GM18505 (cell line): Measurements from ENCODE around the gene PATL1.

Experiments
- ATAC-seq: cut with Tn5 transposase; IDR thresholded peaks from one replicate; pipeline ENCODE4 v1.9.1; 2021; ENCODE audit not compliant: unreplicated experiment
- POLR2A ChIP-seq: IDR thresholded peaks from 4 replicates; pipeline ENCODE4 v1.6.1; 2011; ENCODE audit warnings: borderline replicate concordance; ENCODE audit not compliant: insufficient read depth, insufficient read length; ENCODE audit errors: extremely low read depth

The PATL1 gene

DNA sequence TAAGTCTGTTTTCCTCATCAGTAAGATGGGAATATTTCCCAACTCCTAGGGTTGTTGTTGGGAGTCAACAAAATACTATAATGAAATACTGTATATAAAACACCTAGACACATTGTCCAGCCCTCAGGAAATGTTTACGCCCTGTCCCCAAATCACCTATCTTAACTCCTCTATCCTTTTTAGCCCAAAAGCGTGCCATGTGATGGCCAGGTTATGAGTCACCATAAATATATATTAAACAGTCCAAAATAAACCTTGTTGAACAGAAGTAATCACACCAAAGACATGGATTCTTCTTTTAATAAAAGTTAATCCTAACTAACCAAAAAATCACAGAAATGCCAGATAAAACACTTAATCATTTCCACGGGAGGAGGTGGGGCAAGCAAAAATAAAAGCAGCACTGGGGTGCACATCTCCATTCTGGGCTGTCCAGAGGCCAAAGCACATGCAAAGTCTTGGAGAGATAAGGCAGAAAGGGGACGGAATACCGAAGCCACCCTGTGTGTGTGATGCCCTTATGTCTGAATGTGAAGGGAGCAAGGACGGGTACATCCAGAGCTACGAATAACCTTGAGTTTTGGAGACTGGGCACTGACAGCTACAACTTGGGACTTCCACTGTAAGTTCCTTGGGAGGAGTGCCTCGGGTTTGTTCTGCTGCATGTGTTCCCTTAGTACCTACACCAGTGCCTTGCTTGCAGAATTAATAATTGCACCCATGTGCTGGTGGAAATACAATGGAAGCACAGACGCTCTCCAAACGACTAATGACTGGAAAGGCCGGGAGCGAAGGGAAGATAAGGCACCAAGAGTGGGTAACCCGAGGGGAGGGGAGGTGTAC, 54.3 kb downstream of the PATL1 start:
- no peak for ATAC-seq
- TF ChIP-seq POLR2A = no peak

DNA sequence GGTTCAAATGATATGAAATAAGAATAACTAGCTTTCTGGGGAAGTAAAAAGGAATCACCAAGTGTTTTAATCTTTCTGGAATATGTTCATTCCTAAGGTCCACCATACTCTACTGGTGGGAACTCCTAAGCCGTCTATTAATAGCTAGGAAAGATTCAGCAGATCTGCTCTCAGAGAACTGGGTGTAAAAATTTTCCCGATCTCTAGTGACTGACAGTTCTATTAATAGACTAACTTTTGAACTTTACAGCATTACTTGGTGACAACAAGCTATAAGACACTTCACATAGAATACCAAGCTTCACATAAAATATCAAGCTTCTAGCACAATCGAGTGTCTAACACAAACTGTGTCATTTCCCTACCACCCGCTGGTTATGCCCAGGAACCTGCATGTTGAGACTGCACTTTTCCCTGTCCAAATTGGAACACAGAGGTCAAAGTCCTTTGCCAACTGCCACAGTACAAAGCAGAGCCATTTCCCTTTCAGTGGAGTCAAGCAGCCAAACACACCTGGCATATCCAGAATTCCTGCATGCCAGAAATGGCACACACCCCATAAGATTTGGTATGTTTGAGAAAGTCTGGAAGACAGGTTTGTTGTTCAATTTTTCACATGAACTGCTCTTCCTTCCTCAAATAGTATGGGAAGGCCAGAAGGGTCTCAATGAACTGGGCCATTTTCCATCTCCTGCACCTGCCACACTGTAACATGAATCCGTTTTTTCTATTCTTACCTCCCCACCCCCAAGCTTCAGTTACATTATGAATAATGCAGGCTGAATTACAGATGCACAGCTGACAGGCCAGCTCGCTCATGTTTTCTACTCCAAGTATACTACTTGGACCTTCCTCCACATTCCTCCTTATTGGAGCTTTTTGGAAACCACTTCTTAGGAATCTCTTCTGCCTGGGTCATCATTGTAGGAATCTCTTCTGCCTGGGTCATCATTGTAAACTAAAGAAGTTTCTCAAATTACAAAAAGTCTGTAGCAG, 57.0 kb downstream of the PATL1 start:
- no peak for ATAC-seq
- TF ChIP-seq POLR2A = no peak

DNA sequence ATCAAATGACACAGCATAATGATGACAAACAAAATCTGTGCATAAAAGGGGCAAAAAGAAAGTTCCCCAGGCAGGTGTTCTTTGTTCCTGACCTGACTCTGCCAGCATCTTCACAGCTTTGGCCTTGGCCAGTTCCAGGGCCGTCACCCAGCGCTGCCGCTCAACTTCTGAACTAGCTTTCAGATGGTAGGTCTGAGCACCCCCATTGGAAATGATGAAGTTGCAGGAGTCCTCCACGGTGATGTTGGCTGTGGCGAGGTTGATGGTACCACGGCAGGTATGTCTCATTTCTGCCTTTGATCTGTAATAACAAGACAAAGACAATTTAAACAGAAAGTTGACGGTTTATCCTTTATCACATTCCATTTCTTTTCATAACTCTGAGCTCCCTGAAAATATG, 58.5 kb downstream of the PATL1 start:
- ATAC-seq = no peak
- no peak for TF ChIP-seq POLR2A

DNA sequence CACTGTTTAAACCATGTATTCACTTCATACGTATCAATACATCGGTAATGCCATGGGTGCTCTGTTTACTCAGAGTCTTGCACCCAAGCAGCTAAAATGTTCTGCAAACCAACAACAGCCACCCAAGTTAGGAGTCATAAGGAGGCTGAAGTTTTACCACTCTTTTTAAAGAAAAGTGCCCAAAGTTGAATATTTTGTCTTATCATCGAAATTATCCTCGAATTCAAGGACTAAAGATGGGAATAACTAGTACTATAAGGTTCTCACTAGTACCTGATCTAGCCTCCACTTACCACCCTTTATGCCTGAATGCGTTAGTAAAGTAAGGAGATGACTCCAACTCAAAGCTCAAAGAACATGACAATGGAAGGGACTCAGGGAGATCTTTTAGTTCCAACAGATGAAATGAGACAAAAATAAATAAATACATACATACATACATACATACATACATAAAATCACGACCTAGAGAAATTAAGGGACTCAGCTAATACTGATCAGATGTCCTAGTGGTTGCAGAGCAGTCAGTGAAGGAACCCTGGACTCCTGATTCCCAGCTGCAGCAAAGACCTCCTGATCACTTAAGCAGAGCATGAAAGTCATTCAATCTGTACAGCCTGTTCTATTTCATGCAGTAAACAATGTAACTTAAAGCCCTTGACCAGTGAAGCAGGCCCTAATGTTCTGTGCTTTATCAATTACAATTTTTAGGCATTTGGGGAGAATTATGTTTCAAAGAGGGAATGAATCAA, 61.0 kb downstream of the PATL1 start:
- no peak for ATAC-seq
- no peak for TF ChIP-seq POLR2A

DNA sequence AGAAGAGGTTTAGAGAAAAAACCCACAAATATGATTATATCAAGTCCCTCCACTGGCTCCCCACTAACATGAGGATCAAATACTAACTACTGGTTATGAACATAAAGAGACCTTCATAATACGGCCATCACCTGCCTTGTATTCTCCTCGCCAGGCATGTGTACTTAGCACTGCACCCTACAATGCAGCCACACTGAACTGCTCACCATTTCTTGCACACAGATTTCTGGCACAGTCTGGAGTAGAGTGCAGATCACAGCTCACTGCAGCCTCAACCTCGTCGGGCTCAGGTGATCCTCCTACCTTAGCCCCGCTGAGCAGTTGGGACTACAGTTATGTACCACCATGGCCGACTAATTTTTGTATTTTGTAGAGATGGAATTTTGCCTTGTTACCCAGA, 66.4 kb downstream of the PATL1 start:
- ATAC-seq = no peak
- TF ChIP-seq POLR2A = no peak

DNA sequence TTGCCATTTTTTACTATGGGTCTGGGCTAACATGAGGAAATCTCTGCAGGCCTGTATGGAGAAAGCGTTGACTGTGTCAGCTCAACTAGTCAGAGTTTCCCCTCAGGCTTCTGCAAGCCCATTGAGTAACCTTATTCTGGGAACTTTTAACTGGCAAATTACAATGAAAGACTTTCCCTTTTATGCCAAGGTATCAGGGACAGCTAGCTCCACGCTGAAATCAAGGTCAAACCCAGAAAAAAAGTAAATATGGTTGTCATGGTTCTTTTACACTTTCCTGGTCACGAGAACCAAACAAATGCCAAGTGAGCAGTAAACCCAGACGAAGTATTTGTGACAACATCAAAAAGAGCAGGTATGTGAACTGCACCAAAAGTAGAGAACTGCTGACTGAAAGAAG, 67.0 kb downstream of the PATL1 start:
- no peak for TF ChIP-seq POLR2A
- ATAC-seq = no peak

DNA sequence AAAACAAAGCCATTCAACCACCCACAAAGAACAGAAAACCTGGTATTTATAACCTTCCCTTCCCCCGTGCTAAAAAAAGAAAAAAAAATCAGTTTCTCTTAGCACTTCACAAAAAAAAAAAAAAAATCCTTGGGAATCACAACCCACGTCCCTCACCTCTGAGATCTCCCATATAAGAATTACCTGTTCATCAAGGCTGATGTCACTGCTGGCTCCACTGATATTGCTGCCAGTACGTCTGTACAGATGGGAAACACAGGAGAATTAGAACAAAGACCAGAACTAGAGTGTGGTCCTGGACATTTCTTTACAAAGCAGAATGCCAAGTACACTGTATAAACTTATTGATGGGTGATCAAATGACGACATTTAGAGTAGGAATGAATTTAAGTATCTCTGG, 68.2 kb downstream of the PATL1 start:
- no peak for ATAC-seq

DNA sequence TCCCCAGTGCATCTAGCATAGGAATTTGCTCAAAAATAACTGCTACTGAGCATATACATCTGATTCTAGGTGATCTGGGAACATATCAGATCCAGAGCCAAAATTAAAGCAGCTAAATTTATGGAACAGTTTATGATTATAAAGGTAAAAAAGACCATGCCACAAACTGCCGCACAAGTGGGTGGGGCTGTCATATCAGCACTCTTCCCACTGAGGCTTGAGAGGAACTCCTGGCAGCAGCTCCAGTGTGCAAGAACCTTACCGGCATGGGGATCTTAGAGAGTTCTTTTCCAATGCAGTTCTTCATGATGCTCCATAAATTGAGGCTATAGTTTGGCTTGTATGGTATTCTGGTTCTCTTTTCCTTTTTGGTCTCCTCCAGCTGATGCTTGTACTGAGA, 68.6 kb downstream of the PATL1 start:
- no peak for TF ChIP-seq POLR2A
- no peak for ATAC-seq

More for the DNA sequence above, 68.2 kb downstream of the PATL1 start:
- no peak for TF ChIP-seq POLR2A

DNA sequence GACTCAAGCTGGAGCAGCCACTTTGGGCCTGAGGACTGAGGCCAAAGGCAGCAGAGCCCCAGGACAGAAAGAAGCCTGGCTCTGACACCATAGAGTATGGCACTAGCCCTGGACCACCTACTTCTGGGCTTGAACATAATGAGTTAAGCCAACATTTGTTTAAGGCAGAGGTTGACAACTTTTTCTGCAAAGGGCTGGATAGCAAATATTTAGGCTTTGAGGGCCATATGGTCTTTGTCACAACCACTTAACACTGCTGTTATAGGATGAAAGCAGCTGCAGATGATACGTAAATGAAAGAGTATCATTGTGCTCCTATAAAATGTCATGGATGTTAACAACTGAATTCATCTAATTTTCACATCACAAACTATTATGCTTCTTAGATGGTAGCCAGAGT, 69.9 kb downstream of the PATL1 start:
- TF ChIP-seq POLR2A = no peak
- ATAC-seq = no peak
